Measurements from ENCODE around the gene RCBTB2. TPM values are rescaled to one million over a fixed set of nuclear protein-coding genes. Genes with fewer than 3 reads are reported as not detected.

The RCBTB2 gene
- total RNA-seq, 4 donors from 2014 or later, result 7.0 to 10.6 (median 8.5) TPM

- H3K4me3 ChIP-seq, result no peak overlapping the region
- H3K4me1 ChIP-seq, result peaks cover 0 to 25% (median 12%) of the 10 kb centered on the region in 4 donors
- DNase-seq (ENCODE audit: low spot score in 2 of 2), result no peak
- TF ChIP-seq POLR2A (IDR thresholded peaks at IDR 0.05) (no peak), CTCF (IDR thresholded peaks at IDR 0.05) (no peak), EP300 (IDR thresholded peaks at IDR 0.05) (no peak)
- H3K36me3 ChIP-seq, result no peaks in the 10 kb centered on the region
- WGBS, 2 donors, result 81 to 88% methylated on average over 3 of the region's 3 CpGs
- H3K27ac ChIP-seq, result no peak overlapping the region
- no peaks in the 10 kb centered on the region for H3K27me3 ChIP-seq
- H3K9me3 ChIP-seq, result peaks cover 0 to 1% (median 0%) of the 10 kb centered on the region in 4 donors
Measured at GRCh38 chr13:48545608-48546007, 12.7 kb upstream of the RCBTB2 start.

GRCh38 chr13:48542581-48543341 is 9.9 kb upstream of the RCBTB2 start:
- Histone ChIP-seq H3K27ac (peak overlapping the region in 3 of 4 donors; percentile 41 to 77 (median 45)), H3K4me3 (no peak overlapping the region)
- peak in 1 of 2 donors; percentile 46 for DNase-seq (ENCODE audit: low spot score in 2 of 2)

GRCh38 chr13:48542138-48542537 is 9.3 kb upstream of the RCBTB2 start:
- H3K27me3 ChIP-seq, result no peaks in the 10 kb centered on the region
- WGBS, 2 donors, result 81 to 88% methylated on average over 4 of the region's 4 CpGs
- H3K4me1 ChIP-seq, result peaks cover 0 to 25% (median 12%) of the 10 kb centered on the region in 4 donors
- H3K36me3 ChIP-seq, result no peaks in the 10 kb centered on the region
- no peak overlapping the region for H3K4me3 ChIP-seq
- no peak for DNase-seq (ENCODE audit: low spot score in 2 of 2)
- no peaks in the 10 kb centered on the region for H3K9me3 ChIP-seq
- H3K27ac ChIP-seq, result peak overlapping the region in 3 of 4 donors; percentile 41 to 77 (median 45)
- TF ChIP-seq POLR2A (IDR thresholded peaks at IDR 0.05), result no peak
- TF ChIP-seq CTCF (IDR thresholded peaks at IDR 0.05), result no peak
- no peak for TF ChIP-seq EP300 (IDR thresholded peaks at IDR 0.05)

More at GRCh38 chr13:48542581-48543341, 9.9 kb upstream of the RCBTB2 start:
- Histone ChIP-seq H3K4me1 (peaks cover 0 to 25% (median 12%) of the 10 kb centered on the region in 4 donors), H3K27me3 (no peaks in the 10 kb centered on the region), H3K36me3 (no peaks in the 10 kb centered on the region), H3K9me3 (no peaks in the 10 kb centered on the region)
- TF ChIP-seq CTCF (IDR thresholded peaks at IDR 0.05) (peak in 1 of 5 experiments; percentile 10), POLR2A (IDR thresholded peaks at IDR 0.05) (no peak)
- WGBS, 2 donors, result 3 to 7% methylated on average over 9 to 11 of the region's 11 CpGs

- no peak overlapping the region for H3K4me3 ChIP-seq
- peaks cover 0 to 25% (median 12%) of the 10 kb centered on the region in 4 donors for H3K4me1 ChIP-seq
- no peaks in the 10 kb centered on the region for H3K36me3 ChIP-seq
- TF ChIP-seq CTCF (IDR thresholded peaks at IDR 0.05), result no peak
- no peak for TF ChIP-seq POLR2A (IDR thresholded peaks at IDR 0.05)
- no peak for TF ChIP-seq EP300 (IDR thresholded peaks at IDR 0.05)
- no peak for DNase-seq (ENCODE audit: low spot score in 2 of 2)
- H3K27me3 ChIP-seq, result no peaks in the 10 kb centered on the region
- no peak overlapping the region for H3K27ac ChIP-seq
- H3K9me3 ChIP-seq, result peaks cover 0 to 2% (median 0%) of the 10 kb centered on the region in 4 donors
Measured at GRCh38 chr13:48539550-48539949, 6.7 kb upstream of the RCBTB2 start.

GRCh38 chr13:48536621-48537250 is 3.9 kb upstream of the RCBTB2 start:
- DNase-seq (ENCODE audit: low spot score in 2 of 2), result no peak
- Histone ChIP-seq H3K4me1 (peaks cover 0 to 11% (median 6%) of the 10 kb centered on the region in 4 donors), H3K4me3 (no peak overlapping the region), H3K27me3 (no peaks in the 10 kb centered on the region), H3K36me3 (no peaks in the 10 kb centered on the region), H3K27ac (no peak overlapping the region), H3K9me3 (peaks cover 0 to 2% (median 0%) of the 10 kb centered on the region in 4 donors)
- TF ChIP-seq POLR2A (IDR thresholded peaks at IDR 0.05), result no peak
- no peak for TF ChIP-seq CTCF (IDR thresholded peaks at IDR 0.05)
- TF ChIP-seq EP300 (IDR thresholded peaks at IDR 0.05), result no peak
- WGBS, 2 donors, result 76 to 86% methylated on average over 5 of the region's 5 CpGs
